ENCODE results near the gene ZAP70.

DNA sequence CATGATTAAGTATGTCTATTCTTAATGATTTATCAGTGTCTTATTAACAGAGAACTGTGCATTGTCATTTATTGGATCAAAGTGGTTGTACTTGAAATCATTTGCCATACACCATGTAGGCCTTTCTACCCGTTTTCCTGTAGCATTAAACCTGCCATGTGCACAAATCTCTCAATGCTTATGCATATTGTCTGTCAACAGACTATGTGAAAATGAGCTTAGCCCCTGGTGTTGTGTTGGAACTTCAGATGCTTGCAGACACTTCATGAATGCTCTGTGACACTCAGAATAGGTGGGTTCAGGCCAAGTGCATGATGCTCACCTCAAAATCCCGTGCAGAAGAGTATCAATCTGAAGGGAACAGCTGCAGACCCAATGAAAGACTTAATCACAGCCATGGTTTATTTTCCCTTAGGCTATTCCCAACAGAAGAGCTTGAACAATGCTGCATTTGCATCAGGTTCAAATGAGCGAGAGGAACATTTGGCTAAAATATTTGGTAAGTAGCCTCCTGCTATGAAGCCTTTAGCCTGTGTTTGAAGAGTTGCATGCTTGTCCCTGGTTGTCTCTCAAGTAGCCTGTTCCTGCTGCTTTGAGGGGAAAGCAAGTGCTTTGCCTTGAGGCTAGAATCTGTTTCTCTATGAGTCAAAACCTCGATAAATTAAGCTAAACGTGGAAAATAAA lies 37.8 kb upstream of the ZAP70 start:
- TF ChIP-seq, protein P1, sequence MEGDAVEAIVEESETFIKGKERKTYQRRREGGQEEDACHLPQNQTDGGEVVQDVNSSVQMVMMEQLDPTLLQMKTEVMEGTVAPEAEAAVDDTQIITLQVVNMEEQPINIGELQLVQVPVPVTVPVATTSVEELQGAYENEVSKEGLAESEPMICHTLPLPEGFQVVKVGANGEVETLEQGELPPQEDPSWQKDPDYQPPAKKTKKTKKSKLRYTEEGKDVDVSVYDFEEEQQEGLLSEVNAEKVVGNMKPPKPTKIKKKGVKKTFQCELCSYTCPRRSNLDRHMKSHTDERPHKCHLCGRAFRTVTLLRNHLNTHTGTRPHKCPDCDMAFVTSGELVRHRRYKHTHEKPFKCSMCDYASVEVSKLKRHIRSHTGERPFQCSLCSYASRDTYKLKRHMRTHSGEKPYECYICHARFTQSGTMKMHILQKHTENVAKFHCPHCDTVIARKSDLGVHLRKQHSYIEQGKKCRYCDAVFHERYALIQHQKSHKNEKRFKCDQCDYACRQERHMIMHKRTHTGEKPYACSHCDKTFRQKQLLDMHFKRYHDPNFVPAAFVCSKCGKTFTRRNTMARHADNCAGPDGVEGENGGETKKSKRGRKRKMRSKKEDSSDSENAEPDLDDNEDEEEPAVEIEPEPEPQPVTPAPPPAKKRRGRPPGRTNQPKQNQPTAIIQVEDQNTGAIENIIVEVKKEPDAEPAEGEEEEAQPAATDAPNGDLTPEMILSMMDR (IDR thresholded peaks at IDR 0.05 in 8 of 11, conservative IDR thresholded peaks at IDR 0.05 in 3 of 11), result no peak
- no peak for TF ChIP-seq POLR2A (IDR thresholded peaks at IDR 0.05)

All from spleen (tissue), 7 donors.